ENCODE measurements around the gene NPFFR1. TPM values are rescaled to one million over a fixed set of nuclear protein-coding genes. Genes with fewer than 3 reads are reported as not detected.
A peak's percentile ranks its signal among the peaks of the same experiment; 100 is the strongest.

NPFFR1 gene
- total RNA-seq, 4 donors from 2014 or later = not detected

DNA sequence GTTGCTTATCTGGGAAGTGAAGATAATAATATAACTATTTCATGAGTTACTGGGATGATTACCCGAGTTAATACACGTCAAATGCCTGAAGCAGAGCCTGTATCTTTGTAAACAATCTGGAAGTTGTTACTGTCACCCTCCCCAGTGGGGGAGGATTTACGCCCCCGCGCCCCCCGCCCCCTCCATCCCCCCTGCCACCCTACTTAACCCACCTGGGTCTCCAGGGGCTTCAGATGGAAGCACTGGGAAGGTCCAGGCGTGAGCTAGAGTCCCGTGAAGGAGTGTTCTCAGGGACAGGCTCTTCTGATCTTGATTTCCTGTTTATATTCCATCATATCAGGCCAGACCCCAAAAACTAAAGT lies 49.9 kb downstream of the NPFFR1 start:
- peak; percentile 37 for DNase-seq (ENCODE audit: extremely low spot score)
- peaks cover 0 to 13% (median 4%) of the 10 kb centered on the region in 4 donors for H3K36me3 ChIP-seq
- H3K4me1 ChIP-seq = peaks cover 19 to 30% (median 27%) of the 10 kb centered on the region in 4 donors
- H3K9me3 ChIP-seq = no peaks in the 10 kb centered on the region
- 25% methylated on average over 8 of the region's 8 CpGs for WGBS
- no peaks in the 10 kb centered on the region for H3K27me3 ChIP-seq
- H3K4me3 ChIP-seq = peak overlapping the region; percentile 75 to 96 (median 88)
- no peak for TF ChIP-seq EP300 (IDR thresholded peaks at IDR 0.05)
- TF ChIP-seq POLR2AphosphoS5 (IDR thresholded peaks at IDR 0.05) = no peak
- TF ChIP-seq, protein P1, sequence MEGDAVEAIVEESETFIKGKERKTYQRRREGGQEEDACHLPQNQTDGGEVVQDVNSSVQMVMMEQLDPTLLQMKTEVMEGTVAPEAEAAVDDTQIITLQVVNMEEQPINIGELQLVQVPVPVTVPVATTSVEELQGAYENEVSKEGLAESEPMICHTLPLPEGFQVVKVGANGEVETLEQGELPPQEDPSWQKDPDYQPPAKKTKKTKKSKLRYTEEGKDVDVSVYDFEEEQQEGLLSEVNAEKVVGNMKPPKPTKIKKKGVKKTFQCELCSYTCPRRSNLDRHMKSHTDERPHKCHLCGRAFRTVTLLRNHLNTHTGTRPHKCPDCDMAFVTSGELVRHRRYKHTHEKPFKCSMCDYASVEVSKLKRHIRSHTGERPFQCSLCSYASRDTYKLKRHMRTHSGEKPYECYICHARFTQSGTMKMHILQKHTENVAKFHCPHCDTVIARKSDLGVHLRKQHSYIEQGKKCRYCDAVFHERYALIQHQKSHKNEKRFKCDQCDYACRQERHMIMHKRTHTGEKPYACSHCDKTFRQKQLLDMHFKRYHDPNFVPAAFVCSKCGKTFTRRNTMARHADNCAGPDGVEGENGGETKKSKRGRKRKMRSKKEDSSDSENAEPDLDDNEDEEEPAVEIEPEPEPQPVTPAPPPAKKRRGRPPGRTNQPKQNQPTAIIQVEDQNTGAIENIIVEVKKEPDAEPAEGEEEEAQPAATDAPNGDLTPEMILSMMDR (IDR thresholded peaks at IDR 0.05) = no peak
- TF ChIP-seq POLR2A (IDR thresholded peaks at IDR 0.05; ENCODE audit: low read depth) = no peak
- intact Hi-C loops (cut with DNase I) = loop anchor here (10.0 kb wide), 1 partner anchor 301 kb away; no protein-coding TSS in a partner anchor
- H3K27ac ChIP-seq (replicated peaks in 1 of 4) = peak overlapping the region; percentile 81 to 84 (median 83)

- peak; percentile 93 to 94 for TF ChIP-seq POLR2AphosphoS5 (IDR thresholded peaks at IDR 0.05)
- peak; percentile 62 for TF ChIP-seq POLR2A (IDR thresholded peaks at IDR 0.05; ENCODE audit: low read depth)
- TF ChIP-seq, protein P1 (IDR thresholded peaks at IDR 0.05) = peak in 1 of 3 experiments; percentile 13
- TF ChIP-seq EP300 (IDR thresholded peaks at IDR 0.05) = no peak
- H3K36me3 ChIP-seq = peaks cover 0 to 19% (median 4%) of the 10 kb centered on the region in 4 donors
- H3K9me3 ChIP-seq = no peaks in the 10 kb centered on the region
- no peaks in the 10 kb centered on the region for H3K27me3 ChIP-seq
- peaks cover 24 to 36% (median 31%) of the 10 kb centered on the region in 4 donors for H3K4me1 ChIP-seq
- WGBS = 0% methylated on average over 33 of the region's 74 CpGs
- DNase-seq (ENCODE audit: extremely low spot score) = peak; percentile 99
- H3K4me3 ChIP-seq = peak within 1 kb of the TSS; percentile 75 to 96 (median 88)
- intact Hi-C loops (cut with DNase I) = loop anchor here (10.0 kb wide), 1 partner anchor 301 kb away; no protein-coding TSS in a partner anchor
- peak within 1 kb of the TSS; percentile 81 to 84 (median 83) for H3K27ac ChIP-seq (replicated peaks in 1 of 4)
These were observed 50.5 kb downstream of the NPFFR1 start, which contains the start of gene PPA1 for GRCh38 chr10:70233109-70233938. TSS of gene PPA1 (minus strand) at chr10:70233429. CDS start at chr10:70233327, 102 bp downstream.

DNA sequence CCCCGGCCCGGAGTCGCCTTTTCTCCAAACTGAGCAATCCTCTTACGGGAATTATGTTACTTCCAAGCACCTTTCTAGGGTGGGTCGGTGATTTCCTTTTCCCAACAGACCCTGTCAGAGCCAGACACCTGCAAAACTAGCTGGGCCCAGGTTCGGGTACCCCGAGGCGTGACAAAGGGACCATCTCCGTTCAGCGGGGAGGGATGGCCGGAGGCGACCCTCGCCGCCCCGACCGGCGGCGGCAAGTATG lies 51.0 kb downstream of the NPFFR1 start:
- Histone ChIP-seq H3K4me1 (peaks cover 28 to 41% (median 36%) of the 10 kb centered on the region in 4 donors), H3K36me3 (peaks cover 0 to 19% (median 4%) of the 10 kb centered on the region in 4 donors), H3K27ac (replicated peaks in 1 of 4) (peak overlapping the region; percentile 81 to 84 (median 83)), H3K9me3 (no peaks in the 10 kb centered on the region), H3K4me3 (peak overlapping the region; percentile 75 to 96 (median 88)), H3K27me3 (no peaks in the 10 kb centered on the region)
- DNase-seq (ENCODE audit: extremely low spot score) = peak; percentile 91
- 0% methylated on average over 15 of the region's 18 CpGs for WGBS
- intact Hi-C loops (cut with DNase I) = loop anchor here (10.0 kb wide), 1 partner anchor 302 kb away; no protein-coding TSS in a partner anchor
- TF ChIP-seq, protein P1 (IDR thresholded peaks at IDR 0.05) = no peak
- TF ChIP-seq POLR2A (IDR thresholded peaks at IDR 0.05; ENCODE audit: low read depth) (no peak), POLR2AphosphoS5 (IDR thresholded peaks at IDR 0.05) (no peak), EP300 (IDR thresholded peaks at IDR 0.05) (no peak)

DNA sequence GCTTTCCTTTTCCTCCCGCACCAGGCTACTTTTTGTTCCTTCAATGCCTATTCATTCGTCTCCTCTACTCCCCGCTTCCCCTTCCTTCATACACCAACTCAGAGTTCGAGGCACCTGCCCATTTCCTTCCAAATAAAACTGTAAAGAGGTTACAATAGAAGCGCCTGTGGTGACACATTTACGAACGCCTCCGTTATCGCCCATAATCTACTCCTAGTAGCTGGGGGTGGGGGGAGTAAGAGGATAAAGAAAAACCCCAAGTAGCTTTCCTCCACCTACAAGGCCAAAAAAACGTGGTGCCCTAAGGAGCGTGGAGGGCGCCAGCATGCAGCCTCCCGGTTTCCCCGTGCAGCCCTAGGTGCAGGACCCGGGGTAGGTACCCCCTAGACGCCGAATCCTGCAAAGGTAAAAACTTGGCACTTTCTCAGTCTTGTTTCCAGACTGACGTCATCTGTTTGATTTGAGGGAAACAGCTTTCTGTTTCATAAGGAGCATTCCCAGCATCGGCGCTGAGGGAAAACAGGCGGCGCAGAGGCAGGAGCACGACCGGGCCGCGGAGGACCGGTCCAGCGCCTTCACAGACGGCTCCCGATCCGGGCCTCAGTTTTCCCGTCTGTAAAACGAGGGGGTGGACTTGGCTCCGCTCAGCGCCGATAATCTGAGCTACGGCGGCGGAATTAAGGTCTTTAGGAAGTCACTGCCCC lies 51.5 kb downstream of the NPFFR1 start:
- H3K9me3 ChIP-seq = no peaks in the 10 kb centered on the region
- peak; percentile 86 for DNase-seq (ENCODE audit: extremely low spot score)
- H3K27me3 ChIP-seq = no peaks in the 10 kb centered on the region
- H3K27ac ChIP-seq (replicated peaks in 1 of 4) = peak overlapping the region; percentile 81 to 84 (median 83)
- intact Hi-C loops (cut with DNase I) = loop anchor here (10.0 kb wide), 1 partner anchor 302 kb away; no protein-coding TSS in a partner anchor
- WGBS = 6% methylated on average over 34 of the region's 39 CpGs
- peaks cover 29 to 45% (median 41%) of the 10 kb centered on the region in 4 donors for H3K4me1 ChIP-seq
- H3K4me3 ChIP-seq = peak overlapping the region; percentile 75 to 96 (median 88)
- H3K36me3 ChIP-seq = peaks cover 0 to 19% (median 4%) of the 10 kb centered on the region in 4 donors
- TF ChIP-seq POLR2AphosphoS5 (IDR thresholded peaks at IDR 0.05) (peak; percentile 64 to 65), POLR2A (IDR thresholded peaks at IDR 0.05; ENCODE audit: low read depth) (peak; percentile 16), EP300 (IDR thresholded peaks at IDR 0.05) (no peak)

Measured in esophagus muscularis mucosa (tissue), 4 donors.